GM19452 (cell line): Measurements from ENCODE around the gene LEMD2.

Experiments
- ATAC-seq: cut with Tn5 transposase; IDR thresholded peaks from one replicate; pipeline ENCODE4 v1.9.1; 2021; ENCODE audit not compliant: unreplicated experiment

The LEMD2 gene

DNA sequence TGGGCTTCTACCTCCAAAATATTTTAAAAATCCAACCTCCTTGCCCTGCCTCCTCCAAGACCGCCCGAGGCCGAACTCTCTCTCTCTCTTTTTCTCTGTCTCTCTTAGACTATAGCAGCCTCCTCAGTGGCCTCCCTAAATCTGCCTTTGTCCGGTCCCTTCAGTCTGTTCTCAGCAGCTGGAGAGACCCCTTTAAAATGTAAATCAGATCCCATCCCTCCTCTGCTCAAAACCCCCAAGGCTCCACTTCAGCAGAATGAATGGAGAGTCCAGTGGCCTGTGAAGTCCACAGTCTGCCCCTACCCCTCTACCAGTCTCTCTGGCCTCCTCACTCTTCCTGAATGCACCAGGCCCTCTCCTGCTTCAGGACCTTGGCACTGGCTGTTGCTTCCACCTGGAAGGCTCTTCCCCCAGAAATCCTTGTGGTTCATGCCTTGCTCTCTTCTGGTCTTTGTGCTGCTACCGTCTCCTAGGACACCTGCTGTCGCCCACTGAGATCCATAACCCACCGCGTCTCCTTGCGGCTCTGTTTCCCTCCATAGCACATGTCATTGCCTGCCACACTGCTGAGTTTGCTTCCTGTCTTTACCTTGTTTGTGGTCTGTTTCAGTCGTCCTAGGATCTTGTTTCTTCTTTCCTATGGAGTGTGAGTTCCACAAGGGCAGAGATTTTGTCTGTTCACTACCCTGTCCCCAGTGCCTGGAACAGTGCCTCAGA, 8.9 kb upstream of the LEMD2 start:
- ATAC-seq: no peak

DNA sequence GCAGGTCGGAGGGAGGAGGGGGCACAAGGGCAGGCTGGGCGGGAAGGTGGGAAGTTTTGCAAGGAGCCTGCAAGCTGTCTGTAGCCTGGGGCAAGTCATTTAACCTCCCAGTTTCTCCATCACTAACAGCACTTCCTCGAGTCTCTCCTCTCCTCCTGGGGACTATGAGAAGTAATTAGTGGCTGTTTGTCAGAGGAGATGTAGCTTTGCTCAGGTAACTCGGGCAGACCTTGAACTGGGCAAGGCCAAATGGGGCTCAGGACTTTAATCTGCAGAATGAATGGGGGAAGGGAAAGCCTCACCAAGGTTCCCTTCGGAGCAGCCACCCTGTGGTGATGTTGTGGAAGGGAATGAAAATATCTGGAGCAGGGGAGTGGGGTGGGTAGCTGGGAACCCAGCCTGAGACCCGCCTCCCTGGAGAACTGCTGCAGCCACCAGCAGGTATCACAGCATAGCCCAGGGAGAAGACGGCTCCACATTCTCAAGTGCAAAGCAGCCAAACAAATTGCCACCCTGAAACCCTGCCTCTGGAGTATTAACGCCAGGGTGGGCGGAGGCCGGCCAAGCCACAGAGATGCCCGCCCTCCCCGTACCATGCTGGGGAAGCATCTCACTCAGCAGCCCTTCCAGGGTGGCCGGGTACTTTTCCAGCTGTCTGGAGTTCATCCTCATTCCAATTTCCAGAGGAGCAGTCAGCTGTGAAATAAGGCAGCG, 6.1 kb upstream of the LEMD2 start:
- ATAC-seq: no peak

DNA sequence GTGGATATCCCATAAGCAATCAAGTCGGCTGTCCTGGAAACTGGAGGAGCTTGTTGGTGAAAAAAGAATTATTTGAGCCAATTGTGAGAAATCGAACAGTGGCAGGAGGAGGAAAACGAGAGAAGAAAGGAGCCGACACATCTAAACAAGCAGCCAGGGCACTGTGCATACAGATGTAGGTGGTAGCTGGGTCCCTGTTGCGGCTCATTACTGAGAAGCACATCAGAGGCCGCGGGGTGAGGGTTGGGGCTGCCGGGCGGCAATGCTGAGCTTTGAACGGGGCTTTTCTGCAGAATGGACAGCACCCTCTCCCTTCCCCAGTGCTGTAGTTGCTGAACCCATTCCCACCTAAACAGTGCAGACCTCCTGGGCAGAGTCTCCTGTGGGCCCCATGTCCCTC, 4.1 kb upstream of the LEMD2 start:
- ATAC-seq: no peak

DNA sequence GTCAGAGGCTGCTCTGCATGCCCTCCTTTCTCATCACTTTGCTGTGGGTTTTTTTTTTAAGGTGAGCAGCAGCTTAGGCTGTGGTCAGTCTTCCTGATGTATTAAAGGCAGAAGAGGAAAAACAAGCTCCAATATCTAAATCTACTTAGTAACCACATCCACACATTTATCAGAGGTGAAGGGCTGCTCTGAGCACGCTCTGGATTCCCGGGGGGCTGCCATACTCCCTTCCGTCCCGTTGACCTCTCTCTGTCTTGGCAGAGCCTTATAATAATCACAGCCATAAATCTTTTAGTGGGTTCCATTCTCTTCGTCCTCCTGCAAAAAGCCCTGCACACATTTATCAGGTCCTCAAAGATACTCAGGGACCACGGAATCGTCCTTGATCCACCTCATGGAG, 2.7 kb upstream of the LEMD2 start:
- no peak for ATAC-seq

DNA sequence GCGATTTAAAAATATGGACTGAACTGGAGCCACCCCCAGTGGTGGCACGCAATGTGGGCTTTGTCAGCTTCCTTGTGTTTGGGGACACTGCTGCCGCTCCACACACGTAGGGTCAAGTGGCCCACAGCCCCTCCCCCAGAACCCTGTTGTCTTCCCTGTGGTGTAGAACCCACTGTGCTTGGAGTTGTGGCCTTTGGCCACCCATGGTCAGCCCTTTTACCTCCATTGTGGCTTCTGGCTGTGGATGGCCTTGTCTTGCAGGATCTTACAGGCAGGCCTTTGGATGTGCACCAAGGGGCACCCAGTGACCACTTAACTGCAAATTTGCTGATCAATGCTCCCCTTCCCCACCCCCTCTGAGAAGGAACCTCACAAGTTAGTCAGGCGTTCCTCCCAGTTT, 2.0 kb upstream of the LEMD2 start:
- ATAC-seq: no peak

DNA sequence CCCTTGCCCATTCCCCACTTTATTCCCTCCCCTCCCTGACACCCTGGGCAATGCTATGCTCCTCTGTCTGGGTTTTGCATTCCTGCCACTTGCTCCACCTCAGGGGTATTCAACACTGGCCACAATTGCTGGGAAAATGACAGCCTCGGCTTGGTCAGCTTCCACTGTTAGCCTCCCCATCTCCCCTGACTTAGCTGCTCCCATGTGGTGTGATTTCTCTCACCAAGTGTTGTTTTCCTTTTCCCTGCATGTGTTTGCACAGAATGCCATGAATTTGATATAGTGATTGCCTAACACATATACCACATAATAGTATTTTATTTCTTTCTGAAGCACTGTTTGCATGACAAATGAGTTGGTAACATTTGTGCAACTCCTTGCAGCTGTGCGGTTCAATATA, 1.4 kb upstream of the LEMD2 start:
- ATAC-seq: no peak

DNA sequence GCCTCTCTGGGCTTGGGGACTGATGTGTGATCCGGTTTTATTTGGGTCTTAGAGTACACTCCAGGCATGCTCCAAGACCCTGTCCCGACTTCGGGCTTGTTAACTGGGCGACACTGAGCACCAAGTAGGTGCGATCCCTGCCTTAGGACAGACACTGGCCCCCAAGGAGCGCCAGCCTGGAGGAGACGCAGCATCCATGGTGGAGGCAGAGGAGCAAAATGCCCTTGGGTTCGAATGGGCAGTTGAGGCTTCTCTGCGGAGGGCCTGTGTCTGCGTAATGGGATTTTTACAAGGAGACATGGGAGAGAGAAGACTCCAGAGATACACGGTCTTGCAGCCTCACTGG, 593 bp upstream of the LEMD2 start:
- ATAC-seq: no peak

DNA sequence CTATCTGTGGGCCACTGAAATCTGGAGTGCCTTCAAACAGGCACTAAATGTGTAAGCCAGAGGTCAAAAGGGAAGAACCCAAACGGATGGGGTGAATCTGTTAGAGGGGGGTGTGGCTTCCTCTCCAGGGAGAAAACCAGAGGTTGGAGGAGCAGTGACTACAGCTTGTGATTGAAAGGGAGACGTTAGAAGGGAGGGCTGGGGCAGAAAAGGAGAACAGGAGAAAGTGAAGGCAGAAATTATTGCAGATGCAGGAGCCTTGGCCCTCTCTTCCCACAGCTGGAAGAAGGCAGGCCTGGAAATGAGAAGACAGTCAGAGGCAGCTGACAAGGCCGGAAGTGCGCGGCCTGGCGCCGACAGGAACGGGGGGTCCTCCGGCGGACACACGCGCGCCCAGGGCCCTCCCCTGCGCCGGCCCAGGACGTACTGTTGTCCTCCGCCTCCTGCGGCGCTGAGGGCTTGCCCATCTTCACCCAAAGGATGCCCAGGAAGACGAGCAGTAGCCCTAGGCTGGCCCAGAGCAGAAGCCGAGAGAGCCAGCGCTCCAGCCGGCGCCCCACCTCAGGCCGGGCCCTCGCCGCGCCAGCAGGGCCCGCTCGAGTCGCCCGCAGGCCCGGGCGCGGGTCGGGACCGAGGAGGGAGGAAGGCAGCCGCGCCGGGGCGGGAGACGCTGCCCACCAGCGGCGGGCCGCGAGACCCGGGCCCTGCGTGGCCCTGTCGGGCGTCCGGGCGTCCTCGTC, 806 bp downstream of the LEMD2 start:
- ATAC-seq: peak; percentile 40

DNA sequence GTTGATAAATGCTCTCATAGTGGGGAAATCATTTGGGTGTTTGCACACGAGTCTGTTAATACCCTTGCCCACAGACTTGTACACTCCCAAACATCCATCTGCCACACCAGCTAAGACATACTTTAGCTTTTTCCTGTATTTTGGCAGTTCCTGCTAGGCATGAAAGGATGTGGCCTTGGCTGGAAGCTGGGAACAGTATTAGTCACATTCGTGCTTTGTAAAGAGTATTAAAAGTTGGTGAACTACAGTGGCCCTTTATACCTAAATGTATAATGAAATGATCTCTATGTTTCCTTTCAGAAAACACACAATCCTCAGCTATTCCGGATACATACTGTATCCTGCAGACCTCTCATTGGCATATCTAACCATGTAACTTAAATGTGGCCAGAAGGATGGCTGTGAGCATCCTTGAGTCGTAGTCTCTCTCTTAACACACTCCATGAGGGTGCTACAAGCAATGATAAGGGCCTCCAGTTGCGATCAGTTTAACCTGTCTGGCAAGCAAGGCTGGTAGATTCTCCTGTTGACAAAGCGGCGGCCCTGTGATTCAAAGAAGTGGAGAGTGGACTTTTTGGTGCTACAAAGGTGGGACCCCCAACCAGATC, 1.5 kb downstream of the LEMD2 start:
- ATAC-seq: no peak

DNA sequence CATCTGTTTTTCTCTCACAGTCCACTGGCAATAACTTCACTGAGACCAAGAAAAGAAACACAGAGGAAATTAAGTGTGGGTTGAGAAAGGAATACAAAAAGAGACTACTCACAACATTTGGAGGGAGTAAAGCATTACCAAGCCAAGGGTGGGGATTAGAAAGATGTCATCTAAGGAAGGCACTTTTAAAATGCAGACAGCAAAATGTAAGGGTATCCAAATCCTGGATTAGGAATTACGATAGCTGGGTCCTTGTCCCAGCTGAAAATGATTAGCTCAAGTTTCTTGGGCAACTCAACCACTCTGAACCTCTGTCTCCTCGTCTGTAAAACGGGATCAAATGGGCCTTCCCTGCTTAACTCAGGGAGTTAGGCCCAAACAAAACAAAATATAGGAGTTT, 2.2 kb downstream of the LEMD2 start:
- ATAC-seq: no peak

DNA sequence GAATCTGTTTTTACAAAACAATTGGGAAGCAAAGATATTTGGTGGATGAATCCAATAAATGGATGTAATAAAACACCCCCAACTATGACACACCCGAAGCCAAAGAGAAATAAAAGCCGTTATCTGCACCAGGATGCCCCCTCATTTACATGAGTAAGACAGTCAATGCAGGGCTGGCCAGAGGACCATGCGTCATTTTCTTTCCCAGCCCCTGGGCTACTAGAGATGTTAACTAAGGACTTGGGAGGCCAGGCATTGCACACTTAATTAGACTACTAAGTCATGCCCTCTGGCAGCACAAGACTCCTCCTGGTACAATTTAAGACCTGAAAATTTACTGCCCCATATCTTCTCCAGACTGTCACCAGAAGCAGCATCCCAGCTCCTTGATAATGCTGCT, 3.2 kb downstream of the LEMD2 start:
- ATAC-seq: no peak

DNA sequence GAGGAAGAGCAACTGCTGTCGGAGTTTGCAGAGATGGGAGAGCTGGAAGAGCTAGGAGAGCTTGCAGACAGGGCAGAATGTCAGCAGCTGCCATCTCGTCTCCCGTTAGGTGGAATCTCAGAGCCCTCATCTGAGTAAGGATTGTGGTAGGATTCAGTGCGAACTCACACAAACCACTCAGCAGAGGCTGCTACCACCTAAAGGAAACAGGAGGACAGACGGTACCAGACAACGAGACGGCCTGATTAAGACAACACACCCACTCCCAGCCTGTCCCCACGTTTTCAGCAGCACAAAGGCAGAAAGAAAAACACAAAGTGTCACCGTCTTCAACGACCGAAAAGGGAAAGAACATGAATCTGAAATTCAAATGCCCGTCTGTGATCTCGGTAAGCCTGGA, 4.1 kb downstream of the LEMD2 start:
- no peak for ATAC-seq

DNA sequence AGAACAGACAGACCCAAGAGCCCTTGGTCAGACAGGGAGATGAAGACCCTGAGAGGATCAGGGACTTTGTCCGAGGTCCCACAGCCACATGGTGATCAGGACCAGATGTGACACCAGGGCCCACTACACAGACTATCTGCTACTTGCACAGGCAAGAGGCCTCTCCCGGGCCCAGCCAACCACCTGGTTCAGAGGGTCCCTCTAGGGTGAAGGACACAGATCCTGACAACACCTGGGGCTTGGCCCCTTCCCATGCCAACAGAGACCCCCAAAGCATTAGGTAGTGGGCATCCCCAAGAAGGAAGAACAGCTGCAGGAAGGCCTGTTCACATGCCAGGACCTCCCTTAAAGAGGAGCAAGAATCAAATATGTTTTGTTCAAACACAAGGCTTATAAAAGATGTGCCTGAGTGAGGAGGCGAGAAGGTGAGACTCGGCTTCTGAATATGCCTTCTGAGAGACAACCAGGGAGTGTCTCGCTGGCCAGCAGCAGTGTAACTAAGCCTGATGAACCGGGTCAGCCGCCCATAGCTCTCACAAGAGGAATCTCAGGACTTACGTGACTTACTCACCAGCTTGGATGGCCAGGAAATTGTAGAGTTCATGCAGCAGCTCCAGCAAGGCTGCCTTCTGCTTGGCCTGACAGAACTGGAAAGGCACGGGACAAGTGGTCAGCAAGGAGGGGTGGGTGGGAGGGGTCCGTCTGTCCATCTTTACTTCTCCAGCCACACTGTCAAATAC, 5.0 kb downstream of the LEMD2 start:
- no peak for ATAC-seq

DNA sequence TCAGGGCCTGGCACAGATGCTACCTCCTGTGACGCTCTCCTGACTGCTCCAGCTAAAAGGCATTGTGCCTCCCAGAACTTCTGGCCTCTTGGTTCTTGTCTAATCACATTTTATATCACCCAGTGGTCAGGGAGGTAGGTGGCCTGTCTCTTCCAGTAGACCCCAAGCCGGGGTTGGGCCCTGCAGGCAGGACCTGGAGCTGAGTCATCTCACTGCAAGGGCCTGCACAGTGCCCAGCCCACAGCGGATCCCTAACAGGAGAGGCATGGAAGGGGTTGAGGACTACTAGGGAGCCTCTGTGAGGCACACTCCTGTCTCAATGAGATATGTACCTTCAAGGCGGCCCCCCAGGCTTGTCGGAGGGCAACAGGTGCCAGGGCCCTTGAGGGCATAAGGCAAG, 6.4 kb downstream of the LEMD2 start:
- ATAC-seq: no peak

DNA sequence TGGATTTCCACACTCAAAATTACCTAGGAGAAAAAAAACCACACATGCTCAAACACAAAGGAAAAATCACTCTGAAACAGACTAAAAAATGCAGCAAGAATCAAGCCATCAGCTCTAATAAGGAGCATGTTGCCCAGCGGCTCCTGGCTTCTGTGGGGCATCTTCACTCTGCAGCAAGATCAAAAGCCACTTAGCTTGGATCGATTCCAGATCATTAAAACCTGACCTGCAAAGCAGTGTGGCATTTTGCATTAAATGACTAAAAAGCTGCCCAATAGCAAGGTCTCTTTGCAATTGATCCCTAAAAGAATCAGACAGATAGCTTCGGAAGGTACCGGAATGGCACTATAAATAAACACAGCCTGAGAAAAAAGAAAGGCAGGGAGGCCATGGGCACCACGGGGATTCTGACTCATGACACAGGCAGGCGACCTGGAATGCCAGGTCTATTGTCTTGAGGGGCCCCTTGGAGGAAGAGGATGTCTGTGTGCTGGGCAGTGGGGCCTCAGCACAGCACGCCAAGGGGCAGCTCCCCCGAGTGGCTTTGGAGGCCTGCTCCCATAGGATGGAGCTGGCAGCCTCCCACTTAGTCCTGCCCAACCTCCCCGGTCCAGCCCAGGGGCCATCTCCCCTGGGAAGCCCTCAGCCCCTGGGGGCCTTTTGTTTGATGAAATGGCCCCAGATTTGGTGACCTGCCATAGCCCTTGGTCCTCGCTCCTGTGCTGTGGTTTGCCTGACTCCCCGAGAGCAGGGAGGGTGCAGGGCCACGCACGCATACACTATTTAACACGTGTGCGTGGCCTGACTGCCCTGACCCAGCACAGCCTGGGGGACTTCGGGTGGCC, 7.6 kb downstream of the LEMD2 start:
- no peak for ATAC-seq

DNA sequence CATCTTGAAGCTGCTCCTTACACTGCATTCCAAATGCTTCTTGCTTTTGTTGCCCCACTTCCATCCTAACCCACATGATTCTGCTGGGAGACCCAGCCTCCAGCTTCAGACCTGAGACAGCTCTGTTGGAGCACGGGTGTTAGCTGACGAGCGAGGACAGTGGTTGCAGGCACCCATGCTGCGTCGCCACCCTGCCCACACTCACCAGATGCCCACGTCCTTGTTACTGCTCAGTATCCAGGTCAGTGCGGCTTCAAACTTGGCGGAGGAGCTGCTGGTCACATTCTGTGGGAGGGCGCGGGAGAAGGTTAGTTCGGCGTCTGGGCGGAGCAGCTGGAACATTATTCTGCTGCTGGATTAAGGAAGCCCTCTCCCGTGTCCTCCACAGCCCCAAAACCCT, 9.0 kb downstream of the LEMD2 start:
- no peak for ATAC-seq

DNA sequence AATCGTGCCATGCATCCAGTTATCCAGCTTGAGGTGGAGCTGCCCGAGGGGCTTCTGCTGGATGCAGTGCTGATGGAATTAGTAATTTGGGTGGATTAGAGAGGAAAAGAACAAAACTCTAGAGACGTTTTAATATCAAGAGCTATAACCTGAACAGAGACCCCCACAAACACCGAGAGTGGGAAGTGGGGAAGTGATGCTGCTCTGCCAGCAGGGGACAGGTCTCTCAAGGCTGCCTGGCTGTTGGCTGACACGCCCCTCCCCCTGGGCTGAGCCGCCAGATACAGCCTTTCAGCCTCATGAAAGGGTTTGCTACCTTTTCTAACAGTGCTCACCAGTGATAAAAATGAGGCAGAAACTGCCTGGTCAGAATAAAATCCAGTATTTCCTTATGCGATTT, 9.6 kb downstream of the LEMD2 start:
- no peak for ATAC-seq

DNA sequence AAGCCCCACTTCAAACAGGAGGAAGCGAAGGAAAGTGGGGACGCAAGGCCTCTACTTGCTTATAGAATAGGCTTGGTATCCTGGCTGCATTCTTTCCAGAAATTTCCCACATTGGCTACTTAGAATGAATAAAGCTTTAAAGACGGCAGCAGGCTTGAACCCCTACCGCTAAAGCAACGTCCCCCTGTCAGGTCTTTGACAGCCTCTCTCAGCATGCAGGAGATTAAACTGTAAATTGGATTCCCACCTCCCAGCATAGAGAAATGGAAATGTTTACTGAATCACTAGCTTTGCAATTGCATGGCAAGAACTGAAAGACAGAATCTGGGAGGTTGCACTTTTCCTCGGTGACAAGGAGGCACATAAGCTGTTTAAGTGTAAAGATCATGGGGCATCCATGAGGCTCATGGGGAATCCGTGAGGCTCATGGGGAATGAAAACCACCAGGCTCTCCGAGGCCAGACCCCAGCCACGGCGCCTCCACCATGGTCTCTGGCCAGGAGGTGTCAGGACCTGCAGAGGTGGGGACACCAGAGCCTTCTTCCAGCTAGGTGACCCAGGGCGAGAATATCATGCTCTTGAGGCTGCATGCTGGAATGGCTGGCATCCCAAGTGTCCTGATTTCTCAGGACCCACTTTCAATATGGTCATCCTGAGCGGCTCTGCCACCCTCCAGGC, 10.3 kb downstream of the LEMD2 start:
- ATAC-seq: no peak
